Measurements from ENCODE around the gene SH3TC1. TPM values are rescaled to one million over a fixed set of nuclear protein-coding genes. Genes with fewer than 3 reads are reported as not detected.

SH3TC1 gene
- total and polyA plus RNA-seq, 2 of the 13 experiments (the other 11 are each of a cell fraction or from before 2014, with no cell fraction given), result 14.9 to 21.8 TPM

GRCh38 chr4:8282134-8282641 lies 83.1 kb downstream of the SH3TC1 start (continued):
- TF ChIP-seq TBL1XR1 (IDR thresholded peaks at IDR 0.05; ENCODE audit: borderline replicate concordance, low read length, partially characterized antibody), result no peak
- TF ChIP-seq FOXP1 (IDR thresholded peaks at IDR 0.05), result no peak
- no peak for TF ChIP-seq FOXP1 (CRISPR knock-in tag; IDR thresholded peaks at IDR 0.05)
- TF ChIP-seq CERS6 (CRISPR knock-in tag; IDR thresholded peaks at IDR 0.05), result no peak
- no peak for TF ChIP-seq ZNF44 (CRISPR knock-in tag; IDR thresholded peaks at IDR 0.05)

- Histone ChIP-seq H3K4me3 (replicated peaks in 1 of 3; ENCODE audit: insufficient read depth in 1 of 3, low read depth in 2 of 3, low read length in 3 of 3) (no peak overlapping the region), H3K9ac (ENCODE audit: insufficient read depth, low read depth, low read length) (no peak overlapping the region), H3K27ac (ENCODE audit: extremely low read length, insufficient read depth, low read length) (no peak overlapping the region), H3K27me3 (ENCODE audit: control insufficient read depth in 1 of 2, insufficient read depth in 2 of 2, low read length in 2 of 2) (peaks cover 13 to 80% of the 10 kb centered on the region in 2 experiments), H2AFZ (ENCODE audit: low read length) (no peak overlapping the region), H3K4me1 (ENCODE audit: insufficient read depth, low read length) (no peaks in the 10 kb centered on the region), H3K36me3 (replicated peaks in 1 of 2; ENCODE audit: control insufficient read depth in 1 of 2, insufficient read depth in 2 of 2, low read length in 2 of 2) (no peaks in the 10 kb centered on the region), H3K79me2 (ENCODE audit: insufficient read depth, low read length) (no peaks in the 10 kb centered on the region), H4K20me1 (ENCODE audit: insufficient read depth, low read length) (no peaks in the 10 kb centered on the region; the same call in 1 of the 2 replicates), H3K9me3 (ENCODE audit: low read length) (no peaks in the 10 kb centered on the region), H3K4me2 (ENCODE audit: low read depth, low read length) (no peak overlapping the region)
- intact Hi-C loops (cut with micrococcal nuclease; ENCODE audit: unreplicated experiment) (no loop called here), in situ Hi-C loops (cut with HindIII; ENCODE audit: extremely low pct_ligation_motif_present, low pct_unique_long_range_greater_than_20kb) (no loop called here)
- DNase-seq (ENCODE audit: low spot score), result no peak
- CTCF ChIA-PET (ENCODE audit: low intra/inter-chr PET ratio, low total read pairs), result no interaction called here
- no TSS peak for BruUV-seq (replicated peaks)
- ATAC-seq, result no peak
- TF ChIP-seq ZC3H13 (CRISPR knock-in tag; IDR thresholded peaks at IDR 0.05), result no peak
- no peak for TF ChIP-seq ARNT (IDR thresholded peaks at IDR 0.05)
- no peak for TF ChIP-seq TFDP1 (CRISPR knock-in tag; IDR thresholded peaks at IDR 0.05; ENCODE audit: borderline replicate concordance)
- TF ChIP-seq ZBTB43 (CRISPR knock-in tag; conservative IDR thresholded peaks at IDR 0.05), result no peak
- POLR2A ChIA-PET, result no interaction called here
- 45% methylated on average over 14 of the region's 14 CpGs for WGBS (ENCODE audit: low lambda C conversion rate)
- FAIRE-seq, result no peak
These were observed 83.7 kb downstream of the SH3TC1 start for GRCh38 chr4:8282742-8283141.

Data from HepG2 (cell line).